OCI-LY3 (cell line): ENCODE results near the gene MYLK.

ENCODE experiments used
- CTCF ChIP-seq: fragments of 200-600, 300-600 bp; sonication (generic); IDR thresholded peaks from 2 replicates; pipeline ENCODE4 v1.5.1; 2014; ENCODE audit warnings: antibody characterized with exemption, low read length, low read depth
- EZH2phosphoT487 ChIP-seq: fragments of 200-600 bp; shearing (Covaris generic); IDR thresholded peaks from 2 replicates; pipeline ENCODE4 v1.6.1; 2018; ENCODE audit warnings: antibody characterized with exemption, mixed run types, low read depth

GRCh38 chr3:123636431-123636841 is 247.7 kb downstream of the MYLK start:
- TF ChIP-seq CTCF = no peak
- TF ChIP-seq EZH2phosphoT487 = no peak
